ENCODE measurements around the gene OSCAR. TPM values are rescaled to one million over a fixed set of nuclear protein-coding genes. Genes with fewer than 3 reads are reported as not detected.
"Not testable (repeated sequence)": the region's sequence is repeated elsewhere in the genome, so short reads cannot be mapped to it uniquely, and the experiment has no call there.

Gene OSCAR
- total and polyA plus RNA-seq, 7 donors, result 0.10 to 0.99 (median 0.33) TPM

GRCh38 chr19:54102421-54103169 is 2.0 kb upstream of the OSCAR start, which contains the start of gene NDUFA3:
TSS of gene NDUFA3 (plus strand) at chr19:54102855. CDS start at chr19:54102879, 24 bp downstream.
- ATAC-seq, result peak; percentile 100
- Histone ChIP-seq H3K9me3 (no peaks in the 10 kb centered on the region), H3K4me3 (peak within 1 kb of the TSS; percentile 86), H3K27me3 (ENCODE audit: insufficient read depth in 3 of 3, low read length in 2 of 3) (peaks cover 0 to 9% (median 0%) of the 10 kb centered on the region in 3 donors), H3K36me3 (ENCODE audit: insufficient read depth in 1 of 2, low read depth in 1 of 2) (peaks cover 0 to 21% of the 10 kb centered on the region in 2 donors), H3K27ac (peak within 1 kb of the TSS; percentile 76), H3K4me1 (peaks cover 3% of the 10 kb centered on the region)
- no peak for TF ChIP-seq CTCF (IDR thresholded peaks at IDR 0.05)
- DNase-seq, result peak; percentile 99
- intact Hi-C loops (cut with DNase I), result loop anchor here in 1 of 2 donors (10.0 kb wide), 1 partner anchor 118 kb away; no protein-coding TSS in a partner anchor
- 2 to 3% (median 3%) methylated on average over 51 to 54 of the region's 54 CpGs for WGBS, 3 donors

GRCh38 chr19:54099903-54100255 is 724 bp downstream of the OSCAR start:
- not testable (repeated sequence) for DNase-seq; H3K4me1 ChIP-seq; H3K27ac ChIP-seq; ATAC-seq; H3K9me3 ChIP-seq; H3K36me3 ChIP-seq (ENCODE audit: insufficient read depth in 1 of 2, low read depth in 1 of 2); H3K4me3 ChIP-seq
- intact Hi-C loops (cut with DNase I), result loop anchor here in 1 of 2 donors (10.0 kb wide), 1 partner anchor 115 kb away; no protein-coding TSS in a partner anchor
- H3K27me3 ChIP-seq (ENCODE audit: insufficient read depth in 3 of 3, low read length in 2 of 3), result peaks cover 0 to 22% (median 13%) of the 10 kb centered on the region in 3 donors
- WGBS, 3 donors, result 70 to 82% (median 74%) methylated on average over 9 of the region's 9 CpGs

GRCh38 chr19:54099190-54099902 is 1.3 kb downstream of the OSCAR start:
- no peak overlapping the region for H3K27ac ChIP-seq
- no peaks in the 10 kb centered on the region for H3K36me3 ChIP-seq (ENCODE audit: insufficient read depth in 1 of 2, low read depth in 1 of 2)
- H3K4me3 ChIP-seq, result no peak overlapping the region
- no peak for TF ChIP-seq CTCF (IDR thresholded peaks at IDR 0.05)
- intact Hi-C loops (cut with DNase I), result no loop called here
- no peaks in the 10 kb centered on the region for H3K9me3 ChIP-seq
- peaks cover 0 to 27% (median 15%) of the 10 kb centered on the region in 3 donors for H3K27me3 ChIP-seq (ENCODE audit: insufficient read depth in 3 of 3, low read length in 2 of 3)
- DNase-seq (no peak), ATAC-seq (no peak)
- 79 to 84% (median 80%) methylated on average over 10 to 12 of the region's 12 CpGs for WGBS, 3 donors
- H3K4me1 ChIP-seq, result peaks cover 3% of the 10 kb centered on the region

- H3K36me3 ChIP-seq (ENCODE audit: insufficient read depth in 1 of 2, low read depth in 1 of 2), result no peaks in the 10 kb centered on the region
- ATAC-seq, result no peak
These were observed 3.9 kb downstream of the OSCAR start for GRCh38 chr19:54096617-54097106.

GRCh38 chr19:54095859-54096616 is 4.6 kb downstream of the OSCAR start:
- ATAC-seq, result peak; percentile 48 to 62 (median 55)
- H3K36me3 ChIP-seq (ENCODE audit: insufficient read depth in 1 of 2, low read depth in 1 of 2); intact Hi-C loops (cut with DNase I); H3K27ac ChIP-seq; H3K9me3 ChIP-seq; H3K4me1 ChIP-seq: not testable (repeated sequence)
- Histone ChIP-seq H3K27me3 (ENCODE audit: insufficient read depth in 3 of 3, low read length in 2 of 3) (peaks cover 0 to 40% (median 15%) of the 10 kb centered on the region in 3 donors), H3K4me3 (peak overlapping the region; percentile 53)
- DNase-seq, result peak; percentile 55 to 68
- WGBS, 3 donors, result 0 to 1% (median 1%) methylated on average over 21 to 46 of the region's 46 CpGs

More at GRCh38 chr19:54096617-54097106, 3.9 kb downstream of the OSCAR start:
- Histone ChIP-seq H3K4me1 (no peaks in the 10 kb centered on the region), H3K27me3 (ENCODE audit: insufficient read depth in 3 of 3, low read length in 2 of 3) (peaks cover 0 to 40% (median 15%) of the 10 kb centered on the region in 3 donors), H3K9me3 (no peaks in the 10 kb centered on the region), H3K27ac (no peak overlapping the region), H3K4me3 (peak overlapping the region; percentile 18)
- 7 to 10% (median 9%) methylated on average over 14 of the region's 14 CpGs for WGBS, 3 donors
- intact Hi-C loops (cut with DNase I), result no loop called here
- no peak for DNase-seq
- no peak for TF ChIP-seq CTCF (IDR thresholded peaks at IDR 0.05)

Data from psoas muscle (tissue), 8 donors.